PC-9 (cell line): ENCODE results near the gene CFAP46.

Experiments used
- EZH2 ChIP-seq: fragments of 200-600 bp; sonication (generic); IDR thresholded peaks from 2 replicates; pipeline ENCODE4 v1.8.0; 2017; ENCODE audit warnings: antibody characterized with exemption, low read depth
- TF ChIP-seq, protein P1 (sequence below): fragments of 200-600 bp; sonication (generic); conservative IDR thresholded peaks from 2 replicates; pipeline ENCODE4 v1.6.1; 2017; ENCODE audit warnings: mixed run types, antibody characterized with exemption, mild to moderate bottlenecking, moderate library complexity

DNA sequence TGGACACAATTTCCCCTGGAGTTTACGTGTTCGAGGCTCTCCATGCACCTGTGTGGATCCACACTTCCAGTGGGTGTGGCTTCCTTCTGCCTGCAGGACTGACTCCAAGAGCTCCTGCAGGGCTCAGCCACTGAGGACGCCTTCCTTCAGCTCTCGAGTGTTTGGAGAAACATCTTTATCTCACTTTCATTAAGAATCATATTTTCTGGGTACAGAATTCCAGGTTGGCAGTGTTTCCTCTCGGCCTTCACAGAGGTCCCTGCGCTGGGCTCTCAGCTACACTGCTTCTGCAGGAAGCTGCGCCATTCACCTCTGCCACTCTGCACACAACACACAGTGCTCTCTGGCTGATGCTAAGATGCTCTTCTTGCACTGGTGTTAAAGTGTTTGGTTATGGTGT is 86.5 kb downstream of the CFAP46 start:
- TF ChIP-seq, protein P1, sequence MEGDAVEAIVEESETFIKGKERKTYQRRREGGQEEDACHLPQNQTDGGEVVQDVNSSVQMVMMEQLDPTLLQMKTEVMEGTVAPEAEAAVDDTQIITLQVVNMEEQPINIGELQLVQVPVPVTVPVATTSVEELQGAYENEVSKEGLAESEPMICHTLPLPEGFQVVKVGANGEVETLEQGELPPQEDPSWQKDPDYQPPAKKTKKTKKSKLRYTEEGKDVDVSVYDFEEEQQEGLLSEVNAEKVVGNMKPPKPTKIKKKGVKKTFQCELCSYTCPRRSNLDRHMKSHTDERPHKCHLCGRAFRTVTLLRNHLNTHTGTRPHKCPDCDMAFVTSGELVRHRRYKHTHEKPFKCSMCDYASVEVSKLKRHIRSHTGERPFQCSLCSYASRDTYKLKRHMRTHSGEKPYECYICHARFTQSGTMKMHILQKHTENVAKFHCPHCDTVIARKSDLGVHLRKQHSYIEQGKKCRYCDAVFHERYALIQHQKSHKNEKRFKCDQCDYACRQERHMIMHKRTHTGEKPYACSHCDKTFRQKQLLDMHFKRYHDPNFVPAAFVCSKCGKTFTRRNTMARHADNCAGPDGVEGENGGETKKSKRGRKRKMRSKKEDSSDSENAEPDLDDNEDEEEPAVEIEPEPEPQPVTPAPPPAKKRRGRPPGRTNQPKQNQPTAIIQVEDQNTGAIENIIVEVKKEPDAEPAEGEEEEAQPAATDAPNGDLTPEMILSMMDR = no peak
- no peak for TF ChIP-seq EZH2
